Measurements from ENCODE around the gene TNKS1BP1. TPM values are rescaled to one million over a fixed set of nuclear protein-coding genes. Genes with fewer than 3 reads are reported as not detected.

The TNKS1BP1 gene
- total RNA-seq, 3 donors from 2014 or later (not counting 1 experiment from before 2014, with no cell fraction given): 4.3 to 9.3 (median 7.5) TPM

GRCh38 chr11:57354699-57355098, 29.9 kb upstream of the TNKS1BP1 start:
- no peak for DNase-seq
- Mint-ChIP-seq H3K4me1 (peaks cover 0 to 7% of the 10 kb centered on the region in 2 donors), H3K27me3 (ENCODE audit: low read depth in 2 of 2) (peaks cover 6 to 7% of the 10 kb centered on the region in 2 donors), H3K9me3 (no peaks in the 10 kb centered on the region), H3K36me3 (no peaks in the 10 kb centered on the region), H3K4me3 (no peak overlapping the region), H3K27ac (no peak overlapping the region)
- Histone ChIP-seq H3K4me3 (ENCODE audit: low read length) (no peak overlapping the region), H3K9me3 (ENCODE audit: control insufficient read depth, insufficient read depth, low read length) (no peaks in the 10 kb centered on the region), H3K27me3 (ENCODE audit: control insufficient read depth, insufficient read depth, low read length) (no peaks in the 10 kb centered on the region), H3K4me1 (ENCODE audit: control insufficient read depth, insufficient read depth, low read length) (peaks cover 10% of the 10 kb centered on the region), H3K36me3 (ENCODE audit: control insufficient read depth, insufficient read depth, low read length) (no peaks in the 10 kb centered on the region), H3K27ac (ENCODE audit: low read length) (no peak overlapping the region)
- no peak for TF ChIP-seq CTCF (IDR thresholded peaks at IDR 0.05)
- intact Hi-C loops (cut with micrococcal nuclease): no loop called here
- 22% methylated on average over 6 of the region's 6 CpGs for WGBS (ENCODE audit: insufficient coverage)
- peak in 2 of 3 donors; percentile 34 to 72 for ATAC-seq

GRCh38 chr11:57353852-57354251, 29.1 kb upstream of the TNKS1BP1 start:
- no peak overlapping the region for H3K4me3 Mint-ChIP-seq
- no peaks in the 10 kb centered on the region for H3K36me3 Mint-ChIP-seq
- peaks cover 0 to 7% of the 10 kb centered on the region in 2 donors for H3K4me1 Mint-ChIP-seq
- Histone ChIP-seq H3K4me3 (ENCODE audit: low read length) (no peak overlapping the region), H3K27ac (ENCODE audit: low read length) (no peak overlapping the region), H3K4me1 (ENCODE audit: control insufficient read depth, insufficient read depth, low read length) (peaks cover 12% of the 10 kb centered on the region), H3K27me3 (ENCODE audit: control insufficient read depth, insufficient read depth, low read length) (no peaks in the 10 kb centered on the region), H3K9me3 (ENCODE audit: control insufficient read depth, insufficient read depth, low read length) (no peaks in the 10 kb centered on the region), H3K36me3 (ENCODE audit: control insufficient read depth, insufficient read depth, low read length) (no peaks in the 10 kb centered on the region)
- H3K27ac Mint-ChIP-seq: no peak overlapping the region
- H3K27me3 Mint-ChIP-seq (ENCODE audit: low read depth in 2 of 2): peaks cover 6 to 7% of the 10 kb centered on the region in 2 donors
- TF ChIP-seq CTCF (IDR thresholded peaks at IDR 0.05): no peak
- intact Hi-C loops (cut with micrococcal nuclease): no loop called here
- ATAC-seq (no peak), DNase-seq (no peak)
- H3K9me3 Mint-ChIP-seq: no peaks in the 10 kb centered on the region
- 76% methylated on average over 4 of the region's 4 CpGs for WGBS (ENCODE audit: insufficient coverage)

GRCh38 chr11:57353446-57353845, 28.7 kb upstream of the TNKS1BP1 start:
- H3K27ac Mint-ChIP-seq: no peak overlapping the region
- peaks cover 6 to 7% of the 10 kb centered on the region in 2 donors for H3K27me3 Mint-ChIP-seq (ENCODE audit: low read depth in 2 of 2)
- H3K36me3 ChIP-seq (ENCODE audit: control insufficient read depth, insufficient read depth, low read length): no peaks in the 10 kb centered on the region
- H3K9me3 Mint-ChIP-seq: no peaks in the 10 kb centered on the region
- no peak overlapping the region for H3K4me3 ChIP-seq (ENCODE audit: low read length)
- DNase-seq (no peak), ATAC-seq (no peak)
- no peak overlapping the region for H3K4me3 Mint-ChIP-seq
- intact Hi-C loops (cut with micrococcal nuclease): no loop called here
- H3K27me3 ChIP-seq (ENCODE audit: control insufficient read depth, insufficient read depth, low read length): no peaks in the 10 kb centered on the region
- 81% methylated on average over 4 of the region's 4 CpGs for WGBS (ENCODE audit: insufficient coverage)
- no peak overlapping the region for H3K27ac ChIP-seq (ENCODE audit: low read length)
- H3K36me3 Mint-ChIP-seq: no peaks in the 10 kb centered on the region
- TF ChIP-seq CTCF (IDR thresholded peaks at IDR 0.05): no peak
- peaks cover 12% of the 10 kb centered on the region for H3K4me1 ChIP-seq (ENCODE audit: control insufficient read depth, insufficient read depth, low read length)
- peaks cover 0 to 7% of the 10 kb centered on the region in 2 donors for H3K4me1 Mint-ChIP-seq
- no peaks in the 10 kb centered on the region for H3K9me3 ChIP-seq (ENCODE audit: control insufficient read depth, insufficient read depth, low read length)

GRCh38 chr11:57353036-57353435, 28.3 kb upstream of the TNKS1BP1 start:
- Histone ChIP-seq H3K27ac (ENCODE audit: low read length) (no peak overlapping the region), H3K36me3 (ENCODE audit: control insufficient read depth, insufficient read depth, low read length) (no peaks in the 10 kb centered on the region), H3K9me3 (ENCODE audit: control insufficient read depth, insufficient read depth, low read length) (no peaks in the 10 kb centered on the region), H3K4me1 (ENCODE audit: control insufficient read depth, insufficient read depth, low read length) (peaks cover 12% of the 10 kb centered on the region), H3K27me3 (ENCODE audit: control insufficient read depth, insufficient read depth, low read length) (no peaks in the 10 kb centered on the region), H3K4me3 (ENCODE audit: low read length) (no peak overlapping the region)
- no peaks in the 10 kb centered on the region for H3K36me3 Mint-ChIP-seq
- peaks cover 6 to 7% of the 10 kb centered on the region in 2 donors for H3K27me3 Mint-ChIP-seq (ENCODE audit: low read depth in 2 of 2)
- H3K4me1 Mint-ChIP-seq: peaks cover 0 to 7% of the 10 kb centered on the region in 2 donors
- DNase-seq (no peak), ATAC-seq (no peak)
- WGBS (ENCODE audit: insufficient coverage): 60% methylated on average over 5 of the region's 5 CpGs
- H3K9me3 Mint-ChIP-seq: no peaks in the 10 kb centered on the region
- intact Hi-C loops (cut with micrococcal nuclease): no loop called here
- H3K4me3 Mint-ChIP-seq: no peak overlapping the region
- TF ChIP-seq CTCF (IDR thresholded peaks at IDR 0.05): no peak
- no peak overlapping the region for H3K27ac Mint-ChIP-seq

Data from natural killer cell (primary cell).